ENCODE data around the gene AP5S1. TPM values are rescaled to one million over a fixed set of nuclear protein-coding genes. Genes with fewer than 3 reads are reported as not detected.

The AP5S1 gene
- total RNA-seq, 1 donor from 2014 or later: 12.3 TPM

- peaks cover 30% of the 10 kb centered on the region for H3K36me3 Mint-ChIP-seq (ENCODE audit: insufficient read depth)
- no peaks in the 10 kb centered on the region for H3K9me3 Mint-ChIP-seq (ENCODE audit: low read depth)
- H3K4me3 Mint-ChIP-seq (ENCODE audit: low read depth): no peak overlapping the region
- no peak for TF ChIP-seq CTCF (IDR thresholded peaks at IDR 0.05; ENCODE audit: unreplicated experiment)
- no peaks in the 10 kb centered on the region for H3K4me1 Mint-ChIP-seq (ENCODE audit: low read depth)
- no peaks in the 10 kb centered on the region for H3K27me3 Mint-ChIP-seq
- no peak overlapping the region for H3K27ac Mint-ChIP-seq
- no peak for DNase-seq (ENCODE audit: low spot score, unreplicated experiment)
Measured at GRCh38 chr20:3862333-3862732, 42.0 kb downstream of the AP5S1 start.

GRCh38 chr20:3863317-3863716 lies 43.0 kb downstream of the AP5S1 start:
- Mint-ChIP-seq H3K4me1 (ENCODE audit: low read depth) (no peaks in the 10 kb centered on the region), H3K27me3 (no peaks in the 10 kb centered on the region), H3K4me3 (ENCODE audit: low read depth) (no peak overlapping the region), H3K27ac (no peak overlapping the region), H3K36me3 (ENCODE audit: insufficient read depth) (peaks cover 27% of the 10 kb centered on the region), H3K9me3 (ENCODE audit: low read depth) (no peaks in the 10 kb centered on the region)
- DNase-seq (ENCODE audit: low spot score, unreplicated experiment): no peak
- no peak for TF ChIP-seq CTCF (IDR thresholded peaks at IDR 0.05; ENCODE audit: unreplicated experiment)

GRCh38 chr20:3864518-3864917 lies 44.2 kb downstream of the AP5S1 start:
- Mint-ChIP-seq H3K4me3 (ENCODE audit: low read depth) (no peak overlapping the region), H3K36me3 (ENCODE audit: insufficient read depth) (peaks cover 27% of the 10 kb centered on the region), H3K4me1 (ENCODE audit: low read depth) (no peaks in the 10 kb centered on the region), H3K27me3 (no peaks in the 10 kb centered on the region), H3K27ac (no peak overlapping the region), H3K9me3 (ENCODE audit: low read depth) (no peaks in the 10 kb centered on the region)
- DNase-seq (ENCODE audit: low spot score, unreplicated experiment): no peak
- no peak for TF ChIP-seq CTCF (IDR thresholded peaks at IDR 0.05; ENCODE audit: unreplicated experiment)

- no peak for TF ChIP-seq CTCF (IDR thresholded peaks at IDR 0.05; ENCODE audit: unreplicated experiment)
- H3K36me3 Mint-ChIP-seq (ENCODE audit: insufficient read depth): peaks cover 27% of the 10 kb centered on the region
- no peak for DNase-seq (ENCODE audit: low spot score, unreplicated experiment)
- H3K4me3 Mint-ChIP-seq (ENCODE audit: low read depth): no peak overlapping the region
- no peaks in the 10 kb centered on the region for H3K9me3 Mint-ChIP-seq (ENCODE audit: low read depth)
- H3K4me1 Mint-ChIP-seq (ENCODE audit: low read depth): no peaks in the 10 kb centered on the region
- no peak overlapping the region for H3K27ac Mint-ChIP-seq
- H3K27me3 Mint-ChIP-seq: no peaks in the 10 kb centered on the region
Measured at GRCh38 chr20:3865152-3865886, 45.0 kb downstream of the AP5S1 start.

GRCh38 chr20:3865887-3866407 lies 45.6 kb downstream of the AP5S1 start:
- no peaks in the 10 kb centered on the region for H3K27me3 Mint-ChIP-seq
- TF ChIP-seq CTCF (IDR thresholded peaks at IDR 0.05; ENCODE audit: unreplicated experiment): no peak
- H3K9me3 Mint-ChIP-seq (ENCODE audit: low read depth): no peaks in the 10 kb centered on the region
- H3K36me3 Mint-ChIP-seq (ENCODE audit: insufficient read depth): peaks cover 27% of the 10 kb centered on the region
- H3K4me1 Mint-ChIP-seq (ENCODE audit: low read depth): no peaks in the 10 kb centered on the region
- DNase-seq (ENCODE audit: low spot score, unreplicated experiment): no peak
- H3K4me3 Mint-ChIP-seq (ENCODE audit: low read depth): no peak overlapping the region
- no peak overlapping the region for H3K27ac Mint-ChIP-seq

Measured in progenitor cell of endocrine pancreas (in vitro differentiated cells).